Cardiac fibroblast (primary cell): ENCODE measurements around the gene ENPP6.
A peak's percentile ranks its signal among the peaks of the same experiment; 100 is the strongest.

Experiments
- DNase-seq, 2 donors: peaks; one replicate each; pipeline versions ENCODE4 v3.0.0 to v3.0.0-alpha.2; 2010; ENCODE audit warnings: low read depth in 2 of 2
- H3K4me3 ChIP-seq, 2 donors: replicated peaks in 1 of 2; 1 replicate in 1 of 2; 2 replicates in 1 of 2; pipeline ENCODE4 v1.5.1; 2011; ENCODE audit warnings: low read depth in 2 of 2, low read length in 2 of 2, mild to moderate bottlenecking in 2 of 2, moderate library complexity in 1 of 2
- CTCF ChIP-seq: IDR thresholded peaks from one replicate; pipeline ENCODE4 v1.5.1; 2011; ENCODE audit warnings: low read depth, mild to moderate bottlenecking, low read length, inconsistent platforms

ENPP6 gene

GRCh38 chr4:184238072-184238745 lies 20.5 kb upstream of the ENPP6 start:
- DNase-seq = no peak
- TF ChIP-seq CTCF = no peak
- H3K4me3 ChIP-seq = no peak overlapping the region

- TF ChIP-seq CTCF = no peak
- H3K4me3 ChIP-seq = no peak overlapping the region
- DNase-seq = peak in 1 of 2 donors; percentile 23
These were observed 19.9 kb upstream of the ENPP6 start for GRCh38 chr4:184237612-184238011.

- DNase-seq = no peak
- H3K4me3 ChIP-seq = no peak overlapping the region
- no peak for TF ChIP-seq CTCF
These were observed 17.9 kb upstream of the ENPP6 start for GRCh38 chr4:184235526-184235925.

GRCh38 chr4:184234155-184234554 lies 16.5 kb upstream of the ENPP6 start:
- DNase-seq = no peak
- H3K4me3 ChIP-seq = no peak overlapping the region
- no peak for TF ChIP-seq CTCF

GRCh38 chr4:184232975-184233374 lies 15.3 kb upstream of the ENPP6 start:
- TF ChIP-seq CTCF = no peak
- no peak overlapping the region for H3K4me3 ChIP-seq
- no peak for DNase-seq

GRCh38 chr4:184232202-184232601 lies 14.5 kb upstream of the ENPP6 start:
- DNase-seq = no peak
- TF ChIP-seq CTCF = no peak
- no peak overlapping the region for H3K4me3 ChIP-seq

- DNase-seq = no peak
- TF ChIP-seq CTCF = no peak
- H3K4me3 ChIP-seq = no peak overlapping the region
These were observed 13.9 kb upstream of the ENPP6 start for GRCh38 chr4:184231573-184231972.
